HepG2 (cell line): Measurements from ENCODE around the gene JUND. TPM values are rescaled to one million over a fixed set of nuclear protein-coding genes. Genes with fewer than 3 reads are reported as not detected.

Source experiments
- ATF2 ChIP-seq: sonication (generic); formaldehyde crosslinking; IDR thresholded peaks from 2 replicates; pipeline ENCODE4 v1.4.0; 2020; ENCODE audit warnings: missing genetic modification reagents
- CHD2 ChIP-seq: IDR thresholded peaks from 2 replicates; pipeline ENCODE4 v1.6.1; 2011; ENCODE audit warnings: low read depth, low read length, improper control_type of control experiment
- DPF2 ChIP-seq: sonication (generic); formaldehyde crosslinking; IDR thresholded peaks from 2 replicates; pipeline ENCODE4 v1.4.0; 2020; ENCODE audit warnings: mild to moderate bottlenecking, low read depth, missing genetic modification reagents, borderline replicate concordance
- GZF1 ChIP-seq: sonication (generic); formaldehyde crosslinking; IDR thresholded peaks from 2 replicates; pipeline ENCODE4 v1.5.1; 2020; ENCODE audit warnings: mild to moderate bottlenecking, missing genetic modification reagents
- HHEX ChIP-seq: IDR thresholded peaks from 2 replicates; pipeline ENCODE4 v1.6.1; 2016; ENCODE audit warnings: control low read depth
- HIC2 ChIP-seq: sonication (generic); formaldehyde crosslinking; IDR thresholded peaks from 2 replicates; pipeline ENCODE4 v1.9.0; 2022; ENCODE audit warnings: low read depth, missing genetic modification reagents
- HINFP ChIP-seq: sonication (generic); formaldehyde crosslinking; IDR thresholded peaks from 2 replicates; pipeline ENCODE4 v1.4.0; 2020; ENCODE audit warnings: low read depth, mild to moderate bottlenecking, missing genetic modification reagents
- JDP2 ChIP-seq: sonication (generic); formaldehyde crosslinking; IDR thresholded peaks from 2 replicates; pipeline ENCODE4 v1.8.1; 2022; ENCODE audit warnings: missing genetic modification reagents, borderline replicate concordance
- MAZ ChIP-seq, 2 experiments: sonication (generic) in 1 of 2; formaldehyde crosslinking in 1 of 2; IDR thresholded peaks; 2 replicates each; pipeline versions ENCODE4 v1.5.0 to v1.6.1; 2012 to 2020; ENCODE audit warnings: low read depth in 2 of 2, mild to moderate bottlenecking in 2 of 2, borderline replicate concordance in 1 of 2, improper control_type of control experiment in 1 of 2, low read length in 1 of 2, missing genetic modification reagents in 1 of 2, moderate library complexity in 1 of 2
- NFIB ChIP-seq: sonication (generic); formaldehyde crosslinking; IDR thresholded peaks from 2 replicates; pipeline ENCODE4 v1.9.0; 2021; ENCODE audit warnings: missing genetic modification reagents, mild to moderate bottlenecking, borderline replicate concordance
- NFKBIZ ChIP-seq: IDR thresholded peaks from 2 replicates; pipeline ENCODE4 v1.6.1; 2018; ENCODE audit warnings: missing genetic modification reagents, missing compliant biosample characterization
- PBX3 ChIP-seq: sonication (generic); formaldehyde crosslinking; IDR thresholded peaks from 2 replicates; pipeline ENCODE4 v1.8.1; 2023; ENCODE audit warnings: missing genetic modification reagents, inconsistent platforms, borderline replicate concordance
- PHB2 ChIP-seq: fragments of 450-650 bp; IDR thresholded peaks from 2 replicates; pipeline ENCODE4 v1.6.1; 2018; ENCODE audit not compliant: partially characterized antibody
- SALL1 ChIP-seq: sonication (generic); formaldehyde crosslinking; IDR thresholded peaks from 2 replicates; pipeline ENCODE4 v1.8.0; 2022; ENCODE audit warnings: mild to moderate bottlenecking, missing genetic modification reagents
- SATB2 ChIP-seq: sonication (generic); formaldehyde crosslinking; IDR thresholded peaks from 2 replicates; pipeline ENCODE4 v1.5.0; 2020; ENCODE audit warnings: missing genetic modification reagents
- SMC3 ChIP-seq: IDR thresholded peaks from 2 replicates; pipeline ENCODE4 v1.6.1; 2011; ENCODE audit warnings: low read length, improper control_type of control experiment
- THAP7 ChIP-seq: sonication (generic); formaldehyde crosslinking; IDR thresholded peaks from 2 replicates; pipeline ENCODE4 v1.8.1; 2023; ENCODE audit warnings: mild to moderate bottlenecking, missing genetic modification reagents
- TRIM24 ChIP-seq: sonication (generic); formaldehyde crosslinking; IDR thresholded peaks from 2 replicates; pipeline ENCODE4 v1.8.0; 2022; ENCODE audit warnings: mild to moderate bottlenecking, missing genetic modification reagents
- ZBTB43 ChIP-seq: sonication (generic); formaldehyde crosslinking; conservative IDR thresholded peaks from 2 replicates; pipeline ENCODE4 v1.4.0; 2020; ENCODE audit warnings: missing genetic modification reagents
- ZNF3 ChIP-seq: IDR thresholded peaks from 2 replicates; pipeline ENCODE4 v1.7.0; 2017; ENCODE audit warnings: inconsistent platforms
- ZSCAN22 ChIP-seq: sonication (generic); formaldehyde crosslinking; IDR thresholded peaks from 2 replicates; pipeline ENCODE4 v1.4.0; 2020; ENCODE audit warnings: mild to moderate bottlenecking, missing genetic modification reagents
- ZZZ3 ChIP-seq: sonication (generic); formaldehyde crosslinking; IDR thresholded peaks from 2 replicates; pipeline ENCODE4 v1.4.0; 2020; ENCODE audit warnings: missing genetic modification reagents, mild to moderate bottlenecking, borderline replicate concordance
- polyA plus RNA-seq, 8 experiments: library from polyadenylated mRNA; depleted of rRNA in 3 of 8; stranded (reverse) in 7 of 8; unstranded in 1 of 8; fragments of >200 nt; fragmentation: Illumina TruSeq in 4 of 8; extraction: Trizol in 4 of 8; gene quantifications; 2 replicates each; pipeline versions ENCODE4 v1.2.1 to v1.2.3, GENCODE V29; 2011 to 2016; ENCODE audit warnings: low read depth in 4 of 8, missing spikeins in 1 of 8, mixed read lengths in 1 of 8; ENCODE audit not compliant: insufficient read depth in 1 of 8
- total RNA-seq, 5 experiments: library from RNA; depleted of rRNA; stranded (reverse); fragments of >200 nt; fragmentation: Illumina TruSeq; extraction: Trizol; gene quantifications; 2 replicates each; pipeline ENCODE4 v1.2.3, GENCODE V29; 2016; ENCODE audit warnings: low read depth in 1 of 5

JUND gene
- total and polyA plus RNA-seq, 2 of the 13 experiments (the other 11 are each of a cell fraction or from before 2014, with no cell fraction given) = 41.2 to 59.8 TPM

- TF ChIP-seq CHD2 (no peak), JDP2 (CRISPR knock-in tag) (peak; percentile 67; the same call in 1 of the 2 replicates), TRIM24 (CRISPR knock-in tag) (no peak), ZBTB43 (CRISPR knock-in tag) (peak; percentile 89; the same call in 1 of the 2 replicates), SALL1 (CRISPR knock-in tag) (peak; percentile 93), GZF1 (peak; percentile 79; the same call in 1 of the 2 replicates), THAP7 (CRISPR knock-in tag) (peak; percentile 89), ZSCAN22 (CRISPR knock-in tag) (no peak), ATF2 (CRISPR knock-in tag) (peak; percentile 74; the same call in 1 of the 2 replicates), DPF2 (CRISPR knock-in tag) (no peak), NFKBIZ (peak; percentile 91; the same call in 1 of the 2 replicates), HHEX (CRISPR knock-in tag) (no peak), MAZ (IDR thresholded peaks at IDR 0.05; ENCODE audit: borderline replicate concordance, low read depth, low read length) (no peak; the same call in 1 of the 2 replicates), MAZ (CRISPR knock-in tag; IDR thresholded peaks at IDR 0.05; ENCODE audit: low read depth) (peak; percentile 84), SMC3 (no peak), ZZZ3 (CRISPR knock-in tag) (no peak), HIC2 (CRISPR knock-in tag) (no peak), SATB2 (CRISPR knock-in tag) (peak; percentile 96), ZNF3 (CRISPR knock-in tag) (peak; percentile 64; the same call in 1 of the 2 replicates), HINFP (CRISPR knock-in tag) (no peak), PHB2 (no peak), PBX3 (peak; percentile 46; the same call in 1 of the 2 replicates), NFIB (CRISPR knock-in tag) (no peak)
These were observed 48.1 kb downstream of the JUND start (continued) for GRCh38 chr19:18233224-18233825.
